ENCODE measurements around the gene PITPNM3. TPM values are rescaled to one million over a fixed set of nuclear protein-coding genes. Genes with fewer than 3 reads are reported as not detected.

PITPNM3 gene
- total and polyA plus RNA-seq, 2 of the 8 experiments (the other 6 are each of a cell fraction or from before 2014, with no cell fraction given): 1.7 to 3.1 TPM

- TF ChIP-seq CBX5 (IDR thresholded peaks at IDR 0.05; ENCODE audit: low read depth, low read length) (no peak), BACH1 (IDR thresholded peaks at IDR 0.05; ENCODE audit: low read length) (no peak), E2F6 (IDR thresholded peaks at IDR 0.05) (no peak), CEBPB (IDR thresholded peaks at IDR 0.05; ENCODE audit: low read depth, low read length) (no peak), NRF1 (IDR thresholded peaks at IDR 0.05; ENCODE audit: low read depth, low read length) (no peak), CHD7 (IDR thresholded peaks at IDR 0.05; ENCODE audit: insufficient replicate concordance, low read length) (no peak), JUN (IDR thresholded peaks at IDR 0.05; ENCODE audit: low read depth, low read length) (no peak), YY1 (IDR thresholded peaks at IDR 0.05; ENCODE audit: low read depth, low read length) (peak; percentile 86), CTBP2 (IDR thresholded peaks at IDR 0.05; ENCODE audit: borderline replicate concordance, insufficient read depth, insufficient read length, low read length) (no peak)
These were observed 101.6 kb downstream of the PITPNM3 start (continued) for GRCh38 chr17:6454495-6455320.
